Measurements from ENCODE around the gene DUSP12. TPM values are rescaled to one million over a fixed set of nuclear protein-coding genes. Genes with fewer than 3 reads are reported as not detected.
"Not testable (repeated sequence)": the region's sequence is repeated elsewhere in the genome, so short reads cannot be mapped to it uniquely, and the experiment has no call there.

Gene DUSP12
- polyA plus RNA-seq, 3 donors from 2014 or later: 69.5 to 104 (median 71.7) TPM

- Mint-ChIP-seq H3K36me3 (peaks cover 0 to 6% (median 0%) of the 10 kb centered on the region in 3 donors), H3K27ac (peak overlapping the region in 3 of 6 donors; percentile 12 to 31 (median 22)), H3K4me1 (peaks cover 29 to 43% of the 10 kb centered on the region in 2 donors), H3K27me3 (ENCODE audit: low read depth in 3 of 3) (peaks cover 3 to 10% (median 7%) of the 10 kb centered on the region in 3 donors), H3K4me3 (no peak overlapping the region), H3K9me3 (no peaks in the 10 kb centered on the region)
- no peak for DNase-seq
Measured at GRCh38 chr1:161721738-161722343, 27.7 kb upstream of the DUSP12 start.

GRCh38 chr1:161722406-161722805 lies 27.2 kb upstream of the DUSP12 start:
- DNase-seq: no peak
- peaks cover 0 to 1% (median 0%) of the 10 kb centered on the region in 3 donors for H3K36me3 Mint-ChIP-seq
- H3K27me3 Mint-ChIP-seq (ENCODE audit: low read depth in 3 of 3): peaks cover 3 to 12% (median 9%) of the 10 kb centered on the region in 3 donors
- H3K4me1 Mint-ChIP-seq: peaks cover 30 to 44% of the 10 kb centered on the region in 2 donors
- no peak overlapping the region for H3K4me3 Mint-ChIP-seq
- H3K9me3 Mint-ChIP-seq: no peaks in the 10 kb centered on the region
- no peak overlapping the region for H3K27ac Mint-ChIP-seq

- Mint-ChIP-seq H3K4me3 (peak overlapping the region in 4 of 5 donors; percentile 27 to 57 (median 38)), H3K27me3 (ENCODE audit: low read depth in 3 of 3) (peaks cover 6 to 18% (median 13%) of the 10 kb centered on the region in 3 donors), H3K27ac (peak overlapping the region in 4 of 6 donors; percentile 59 to 83 (median 70))
Measured at GRCh38 chr1:161723459-161724141, 26.0 kb upstream of the DUSP12 start.

GRCh38 chr1:161725258-161725907 lies 24.2 kb upstream of the DUSP12 start:
- Mint-ChIP-seq H3K27ac (peak overlapping the region; percentile 93 to 98 (median 97)), H3K27me3 (ENCODE audit: low read depth in 3 of 3) (peaks cover 6 to 18% (median 13%) of the 10 kb centered on the region in 3 donors), H3K4me3 (peak overlapping the region; percentile 93 to 99 (median 98)), H3K4me1 (peaks cover 56 to 74% of the 10 kb centered on the region in 2 donors)
- not testable (repeated sequence) for H3K9me3 Mint-ChIP-seq, DNase-seq, H3K36me3 Mint-ChIP-seq

More at GRCh38 chr1:161723459-161724141, 26.0 kb upstream of the DUSP12 start:
- Mint-ChIP-seq H3K36me3 (no peaks in the 10 kb centered on the region), H3K9me3 (no peaks in the 10 kb centered on the region), H3K4me1 (peaks cover 41 to 56% of the 10 kb centered on the region in 2 donors)
- DNase-seq: no peak

- H3K4me3 Mint-ChIP-seq: peak overlapping the region; percentile 93 to 99 (median 98)
- peaks cover 59 to 77% of the 10 kb centered on the region in 2 donors for H3K4me1 Mint-ChIP-seq
- peaks cover 6 to 19% (median 13%) of the 10 kb centered on the region in 3 donors for H3K27me3 Mint-ChIP-seq (ENCODE audit: low read depth in 3 of 3)
- H3K9me3 Mint-ChIP-seq: no peaks in the 10 kb centered on the region
- peak overlapping the region; percentile 93 to 98 (median 97) for H3K27ac Mint-ChIP-seq
- H3K36me3 Mint-ChIP-seq: no peaks in the 10 kb centered on the region
- peak; percentile 53 to 57 (median 53) for DNase-seq
Measured at GRCh38 chr1:161725908-161726472, 23.6 kb upstream of the DUSP12 start.

GRCh38 chr1:161726473-161727255 lies 22.9 kb upstream of the DUSP12 start:
- no peaks in the 10 kb centered on the region for H3K9me3 Mint-ChIP-seq
- peak overlapping the region; percentile 93 to 99 (median 98) for H3K4me3 Mint-ChIP-seq
- peak; percentile 86 to 91 (median 88) for DNase-seq
- H3K36me3 Mint-ChIP-seq: no peaks in the 10 kb centered on the region
- peaks cover 7 to 20% (median 13%) of the 10 kb centered on the region in 3 donors for H3K27me3 Mint-ChIP-seq (ENCODE audit: low read depth in 3 of 3)
- peak overlapping the region; percentile 93 to 99 (median 98) for H3K27ac Mint-ChIP-seq
- peaks cover 59 to 77% of the 10 kb centered on the region in 2 donors for H3K4me1 Mint-ChIP-seq

GRCh38 chr1:161727256-161727924 lies 22.2 kb upstream of the DUSP12 start:
- no peaks in the 10 kb centered on the region for H3K9me3 Mint-ChIP-seq
- H3K27me3 Mint-ChIP-seq (ENCODE audit: low read depth in 3 of 3): peaks cover 7 to 21% (median 13%) of the 10 kb centered on the region in 3 donors
- H3K4me1 Mint-ChIP-seq: peaks cover 55 to 70% of the 10 kb centered on the region in 2 donors
- H3K27ac Mint-ChIP-seq: peak overlapping the region; percentile 93 to 99 (median 98)
- peak overlapping the region; percentile 93 to 99 (median 98) for H3K4me3 Mint-ChIP-seq
- no peaks in the 10 kb centered on the region for H3K36me3 Mint-ChIP-seq
- DNase-seq: peak; percentile 74 to 79 (median 75)

- peaks cover 55 to 69% of the 10 kb centered on the region in 2 donors for H3K4me1 Mint-ChIP-seq
- DNase-seq: no peak
- H3K9me3 Mint-ChIP-seq: no peaks in the 10 kb centered on the region
- peak overlapping the region; percentile 93 to 99 (median 98) for H3K4me3 Mint-ChIP-seq
- peaks cover 7 to 21% (median 13%) of the 10 kb centered on the region in 3 donors for H3K27me3 Mint-ChIP-seq (ENCODE audit: low read depth in 3 of 3)
- peak overlapping the region; percentile 61 to 99 (median 95) for H3K27ac Mint-ChIP-seq
- no peaks in the 10 kb centered on the region for H3K36me3 Mint-ChIP-seq
Measured at GRCh38 chr1:161728376-161729226, 21.0 kb upstream of the DUSP12 start.

GRCh38 chr1:161730050-161730564 lies 19.5 kb upstream of the DUSP12 start:
- DNase-seq: peak in 1 of 3 donors; percentile 19
- peaks cover 46 to 56% of the 10 kb centered on the region in 2 donors for H3K4me1 Mint-ChIP-seq
- H3K36me3 Mint-ChIP-seq: no peaks in the 10 kb centered on the region
- peak overlapping the region in 5 of 6 donors; percentile 8 to 86 (median 75) for H3K27ac Mint-ChIP-seq
- H3K27me3 Mint-ChIP-seq (ENCODE audit: low read depth in 3 of 3): peaks cover 5 to 21% (median 11%) of the 10 kb centered on the region in 3 donors
- peak overlapping the region in 3 of 5 donors; percentile 24 to 62 (median 31) for H3K4me3 Mint-ChIP-seq
- no peaks in the 10 kb centered on the region for H3K9me3 Mint-ChIP-seq

- H3K27me3 Mint-ChIP-seq (ENCODE audit: low read depth in 3 of 3): peaks cover 5 to 19% (median 8%) of the 10 kb centered on the region in 3 donors
- no peak for DNase-seq
- H3K4me1 Mint-ChIP-seq: peaks cover 35 to 47% of the 10 kb centered on the region in 2 donors
- peak overlapping the region in 1 of 5 donors; percentile 19 for H3K4me3 Mint-ChIP-seq
- H3K27ac Mint-ChIP-seq: peak overlapping the region in 3 of 6 donors; percentile 39 to 77 (median 74)
- H3K36me3 Mint-ChIP-seq: no peaks in the 10 kb centered on the region
- H3K9me3 Mint-ChIP-seq: no peaks in the 10 kb centered on the region
Measured at GRCh38 chr1:161731241-161731640, 18.3 kb upstream of the DUSP12 start.

- no peak overlapping the region for H3K27ac Mint-ChIP-seq
- no peak for DNase-seq
- H3K9me3 Mint-ChIP-seq: no peaks in the 10 kb centered on the region
- H3K4me3 Mint-ChIP-seq: no peak overlapping the region
- no peaks in the 10 kb centered on the region for H3K36me3 Mint-ChIP-seq
- H3K27me3 Mint-ChIP-seq (ENCODE audit: low read depth in 3 of 3): peaks cover 4 to 11% (median 5%) of the 10 kb centered on the region in 3 donors
- peaks cover 36 to 52% of the 10 kb centered on the region in 2 donors for H3K4me1 Mint-ChIP-seq
Measured at GRCh38 chr1:161731981-161732718, 17.4 kb upstream of the DUSP12 start.

All from immature natural killer cell (primary cell).